Stimulated activated CD4-positive, alpha-beta T cell treated with anti-CD3 and anti-CD28 coated beads, Interleukin-4, amount 100 ng/mL, for 1 hour (primary cell): ENCODE measurements around the gene INSL3.

Source experiments
- DNase-seq: peaks from one replicate; pipeline ENCODE4 v3.0.0-alpha.2; 2020

The INSL3 gene

GRCh38 chr19:17843908-17844490, 22.7 kb upstream of the INSL3 start:
- DNase-seq, result no peak

- DNase-seq, result no peak
Observed at GRCh38 chr19:17843292-17843827, 22.0 kb upstream of the INSL3 start.

GRCh38 chr19:17842663-17843291, 21.5 kb upstream of the INSL3 start:
- no peak for DNase-seq

- peak; percentile 68 for DNase-seq
Observed at GRCh38 chr19:17841810-17842662, 20.7 kb upstream of the INSL3 start.

GRCh38 chr19:17841371-17841809, 20.1 kb upstream of the INSL3 start:
- DNase-seq, result no peak

- no peak for DNase-seq
Observed at GRCh38 chr19:17840019-17840418, 18.7 kb upstream of the INSL3 start.

- no peak for DNase-seq
Observed at GRCh38 chr19:17837972-17838371, 16.7 kb upstream of the INSL3 start.

- no peak for DNase-seq
Observed at GRCh38 chr19:17836530-17836929, 15.2 kb upstream of the INSL3 start.

GRCh38 chr19:17835182-17836006, 14.1 kb upstream of the INSL3 start:
- no peak for DNase-seq

- no peak for DNase-seq
Observed at GRCh38 chr19:17834350-17835181, 13.2 kb upstream of the INSL3 start.

- no peak for DNase-seq
Observed at GRCh38 chr19:17832443-17833208, 11.3 kb upstream of the INSL3 start.

- no peak for DNase-seq
Observed at GRCh38 chr19:17831419-17831888, 10.1 kb upstream of the INSL3 start.

- peak; percentile 50 for DNase-seq
Observed at GRCh38 chr19:17830567-17831418, 9.5 kb upstream of the INSL3 start.

GRCh38 chr19:17829855-17830566, 8.7 kb upstream of the INSL3 start:
- no peak for DNase-seq

GRCh38 chr19:17826508-17827056, 5.3 kb upstream of the INSL3 start:
- no peak for DNase-seq

GRCh38 chr19:17824339-17824738, 3.0 kb upstream of the INSL3 start:
- DNase-seq, result no peak

- no peak for DNase-seq
Observed at GRCh38 chr19:17817668-17818363, 3.5 kb downstream of the INSL3 start.

GRCh38 chr19:17812099-17812498, 9.2 kb downstream of the INSL3 start:
- DNase-seq, result no peak
